Stimulated activated CD4-positive, alpha-beta T cell treated with anti-CD3 and anti-CD28 coated beads, Interleukin-1b, Interleukin-23, amount 100 ng/mL, for 48 hours (primary cell): Measurements from ENCODE around the gene TFEB.

ENCODE experiments used
- DNase-seq: peaks from one replicate; pipeline ENCODE4 v3.0.0-alpha.2; 2020

Gene TFEB

DNA sequence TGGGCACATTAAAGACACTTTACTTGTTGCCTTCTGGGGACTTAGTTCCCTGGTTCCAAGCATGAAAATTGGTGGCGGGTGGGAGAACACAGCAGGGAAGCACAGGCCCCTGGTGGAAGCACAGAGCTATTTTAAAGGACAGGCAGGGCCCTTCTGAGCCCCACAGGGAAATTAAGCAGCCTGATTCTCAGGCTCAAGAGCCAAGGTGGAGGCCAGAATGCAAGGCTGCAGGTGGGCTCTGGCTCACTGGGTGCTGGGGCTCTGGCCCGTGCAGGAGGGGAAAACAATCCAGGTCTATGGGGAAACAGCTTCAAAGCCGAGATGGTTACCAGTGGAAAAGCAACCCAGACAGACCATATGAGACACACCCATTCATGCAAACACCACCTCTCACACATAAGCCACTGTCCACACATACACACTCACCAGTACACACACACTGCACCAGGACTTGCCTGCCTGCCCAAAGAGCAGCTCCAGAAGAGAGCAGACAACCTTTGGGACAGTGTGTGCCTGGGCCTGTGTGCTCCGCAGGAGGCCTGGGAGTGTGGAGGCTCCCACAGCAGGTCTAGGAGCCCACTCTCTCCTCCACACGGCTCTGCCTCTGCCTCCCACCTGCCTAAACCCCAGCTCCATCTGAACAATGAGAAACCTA, 30.6 kb downstream of the TFEB start:
- DNase-seq: no peak

DNA sequence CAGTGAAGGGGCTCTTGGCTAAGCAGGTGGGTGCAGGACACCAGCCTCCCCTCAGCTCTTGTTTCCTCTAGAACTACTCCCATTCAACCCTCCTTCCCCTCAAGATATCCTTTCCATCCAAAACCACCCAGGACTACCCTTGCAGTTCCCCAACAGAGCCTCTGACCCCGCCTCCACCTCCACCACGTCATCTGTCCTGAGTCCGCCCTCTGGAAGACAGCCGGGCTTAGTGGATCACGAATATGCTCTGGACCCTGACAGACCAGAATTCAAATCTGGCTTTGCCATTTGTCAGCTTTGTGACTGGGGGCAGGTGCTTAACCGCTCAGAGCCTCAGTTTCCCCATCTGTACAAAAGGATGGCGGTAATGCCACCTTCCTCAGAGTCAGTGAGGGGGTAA, 31.4 kb downstream of the TFEB start:
- no peak for DNase-seq

DNA sequence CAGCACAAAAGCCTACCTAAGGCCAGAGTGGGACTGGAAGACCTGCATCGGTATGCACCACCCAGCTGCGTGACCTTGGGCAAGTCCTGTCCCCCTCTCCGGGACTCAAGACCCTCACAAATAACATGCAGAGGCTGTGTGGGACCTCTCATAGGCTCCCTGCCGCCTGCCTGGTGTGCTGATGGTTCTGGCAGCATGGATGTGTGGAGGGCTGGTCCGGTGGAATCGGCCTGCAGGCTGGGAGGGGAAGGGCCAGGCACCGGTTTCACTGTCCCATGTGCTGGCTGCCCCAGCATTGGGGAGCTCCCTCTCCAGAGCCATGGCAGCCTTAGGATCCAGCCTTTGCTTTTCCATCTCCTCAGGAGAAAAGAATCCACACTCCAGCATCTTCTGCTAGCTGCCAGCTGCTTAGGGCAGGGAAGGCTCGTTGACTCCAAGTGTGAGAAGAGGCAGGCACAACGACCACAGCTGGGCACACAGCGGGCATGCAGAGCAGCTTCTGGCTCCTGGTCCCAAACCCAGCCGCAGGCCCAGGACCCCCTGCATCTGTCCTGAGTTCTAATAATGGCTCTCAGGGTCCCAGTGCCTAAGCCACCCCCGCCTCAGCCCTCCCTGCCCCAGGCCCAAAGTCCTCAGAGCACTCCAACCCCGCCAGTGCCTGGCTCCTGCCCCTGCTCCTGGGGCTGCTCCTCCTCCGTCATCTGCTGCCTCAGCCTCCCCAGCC, 32.5 kb downstream of the TFEB start:
- DNase-seq: no peak

DNA sequence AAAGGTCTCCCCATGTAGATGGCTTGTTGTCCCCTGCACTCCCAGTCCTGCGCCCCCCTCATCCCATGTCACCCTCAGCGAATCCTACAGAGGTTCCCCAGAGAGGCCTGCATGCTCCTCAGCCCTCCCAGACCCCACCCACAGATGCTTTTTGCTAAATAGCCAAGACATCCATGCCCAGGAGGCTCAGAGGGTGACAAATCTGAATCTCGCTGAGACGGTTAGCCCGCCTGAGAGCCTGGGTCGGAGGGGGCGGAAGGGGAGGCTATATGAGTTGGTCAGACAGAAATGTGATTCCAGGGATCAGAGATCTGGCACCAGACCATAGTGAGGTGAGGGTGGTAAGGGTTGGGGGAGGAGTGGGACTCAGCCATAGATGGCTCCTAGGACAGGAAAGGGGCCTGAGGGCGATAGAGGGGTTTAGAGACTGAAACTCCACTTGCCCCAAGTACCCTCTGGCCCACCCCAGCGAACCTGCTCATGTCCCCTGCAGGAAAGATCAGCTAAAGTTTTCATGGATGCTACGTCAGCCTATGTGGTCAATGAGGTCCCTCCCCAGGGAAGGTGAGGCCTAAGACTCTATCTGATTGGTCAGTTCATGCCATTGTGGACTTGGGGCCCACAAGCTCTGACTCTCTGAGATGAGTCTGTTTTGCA, 33.2 kb downstream of the TFEB start:
- no peak for DNase-seq

DNA sequence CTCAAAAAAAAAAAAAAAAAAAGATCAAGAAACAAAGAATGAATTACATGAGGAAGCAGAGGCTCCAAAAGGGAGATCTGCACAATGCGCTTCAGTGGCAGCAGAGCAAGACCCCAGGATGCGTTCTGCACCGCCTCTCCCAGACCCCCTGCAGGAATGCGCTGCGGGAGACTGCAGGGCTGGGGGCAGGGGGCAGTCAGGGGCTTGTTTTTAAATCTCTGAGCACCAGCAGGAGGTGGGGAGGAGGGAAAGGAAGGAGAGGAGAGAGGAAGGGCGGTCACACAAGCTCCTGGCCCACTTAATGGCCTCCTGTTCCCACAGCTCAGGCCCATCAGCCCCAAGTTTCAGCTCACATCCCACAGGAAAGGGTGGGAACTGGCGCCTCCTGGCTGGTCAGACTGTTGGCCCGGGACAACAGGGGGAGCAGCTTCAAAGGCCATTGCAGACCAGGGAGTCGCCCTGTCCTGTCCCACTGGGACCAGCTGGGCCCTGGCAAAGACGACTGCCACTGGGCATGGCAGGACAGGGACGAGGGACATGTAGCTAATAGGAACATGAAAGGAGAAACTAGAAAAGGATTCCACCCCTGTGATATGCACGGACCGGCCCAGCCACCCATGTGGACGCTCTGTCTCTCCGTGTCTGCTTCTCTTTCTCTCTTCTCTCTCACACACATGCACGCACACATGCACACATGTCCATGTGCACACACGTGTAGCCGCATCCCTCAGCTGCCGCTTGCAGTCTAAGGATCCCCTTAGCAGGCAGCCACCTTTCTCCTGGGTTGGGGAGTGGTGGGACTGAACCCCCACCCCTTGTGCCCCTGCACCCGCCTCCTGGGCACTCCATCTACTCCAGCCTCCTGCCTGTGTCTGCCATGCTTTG, 34.7 kb downstream of the TFEB start:
- no peak for DNase-seq

DNA sequence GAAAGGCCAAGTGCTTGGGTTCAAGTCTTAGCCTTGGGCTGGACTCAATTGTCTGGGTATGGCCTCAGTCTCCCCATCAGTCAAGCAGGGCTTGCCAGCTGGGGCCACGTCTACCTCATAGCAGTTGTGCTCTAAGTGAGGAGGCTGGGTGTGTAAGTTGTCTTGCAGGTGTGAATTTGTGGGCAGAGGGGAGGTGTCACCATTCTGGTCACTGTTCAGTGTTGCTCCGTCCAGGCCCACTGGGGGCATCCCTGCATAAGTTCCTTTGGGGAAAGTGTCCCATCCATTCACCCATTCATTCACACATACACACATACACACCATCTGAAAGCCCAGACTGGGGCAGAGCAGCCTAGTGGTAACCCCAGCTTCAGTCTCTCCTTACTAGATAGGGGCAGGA, 36.3 kb downstream of the TFEB start:
- DNase-seq: no peak

DNA sequence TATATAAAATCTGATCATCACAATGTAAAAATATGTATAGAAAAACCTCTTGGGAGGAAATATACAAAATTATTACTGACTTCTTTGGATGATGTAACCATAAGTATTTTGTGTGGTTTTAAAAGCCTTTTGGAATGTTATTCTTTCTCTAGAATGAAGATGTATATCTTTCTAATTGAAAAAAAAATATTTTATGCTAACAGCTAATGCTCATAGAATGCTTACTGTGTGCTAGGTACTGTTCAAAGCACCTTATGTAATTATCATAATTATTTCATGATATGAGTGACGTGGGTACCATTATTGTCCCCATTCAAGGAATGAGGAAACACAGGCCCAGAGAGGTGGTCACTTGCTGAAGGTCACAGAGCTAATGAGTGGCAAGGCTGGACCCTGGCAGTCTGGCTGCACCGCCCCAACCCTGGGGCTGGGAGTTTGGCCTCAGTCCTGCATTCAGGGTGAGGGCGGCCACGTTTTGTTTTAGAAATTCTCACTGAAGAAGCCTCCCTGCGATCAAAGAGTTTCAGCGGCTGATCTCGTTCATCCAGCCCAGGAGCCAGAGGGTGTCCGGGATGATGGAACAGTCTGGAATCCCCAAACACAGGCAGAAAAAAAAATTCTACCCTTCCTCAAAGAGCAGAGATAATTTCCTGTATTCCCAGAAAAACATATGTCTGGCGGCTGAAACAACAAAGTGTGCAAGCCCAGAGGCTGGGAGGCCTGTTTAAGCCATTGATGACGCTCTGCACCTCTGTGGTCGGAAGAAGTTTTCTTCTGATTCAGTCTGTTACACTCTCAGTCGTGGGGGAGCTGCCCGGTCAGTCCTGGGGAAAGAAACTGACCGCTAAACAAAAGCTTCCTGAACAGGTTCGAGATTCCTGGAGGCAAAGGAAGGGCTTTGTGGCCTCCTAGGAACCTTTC, 37.3 kb downstream of the TFEB start:
- DNase-seq: no peak

DNA sequence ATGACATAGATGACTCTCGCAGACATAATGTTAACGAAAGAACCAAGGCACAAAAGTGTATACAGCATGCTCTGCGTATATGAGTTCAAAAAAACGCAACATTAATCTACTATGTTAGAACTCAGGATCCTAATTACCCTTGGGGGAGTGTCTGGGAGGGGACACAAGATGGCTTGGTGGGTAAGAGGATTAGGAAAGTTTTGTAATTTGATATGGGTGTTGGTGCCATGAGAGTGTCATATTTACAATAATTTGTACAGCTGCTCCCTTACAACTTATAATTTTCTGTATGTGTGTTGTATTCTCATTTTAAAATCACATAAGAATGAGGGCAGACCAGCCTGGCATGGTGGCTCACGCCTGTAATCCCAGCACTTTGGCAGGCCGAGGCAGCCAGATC, 38.6 kb downstream of the TFEB start:
- no peak for DNase-seq

DNA sequence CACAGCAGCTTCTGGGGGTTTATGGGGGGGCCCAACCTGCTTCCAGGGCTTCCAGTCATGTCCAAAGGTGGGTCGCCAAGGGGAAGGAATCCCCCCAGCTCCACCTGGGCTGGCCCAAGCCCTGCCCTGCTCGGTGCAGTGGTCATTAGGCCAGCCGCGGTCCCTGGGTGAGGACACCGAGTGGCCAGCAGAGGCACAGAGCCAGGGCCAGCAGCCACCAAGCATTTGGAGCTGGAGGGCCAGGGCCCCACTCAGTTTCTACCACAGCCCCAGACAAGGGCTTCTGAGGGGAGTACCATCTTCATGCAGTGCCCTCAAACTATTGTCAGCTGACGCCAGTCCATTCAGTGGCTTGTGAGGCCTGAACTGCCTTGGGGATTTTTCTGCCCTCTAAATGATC, 39.6 kb downstream of the TFEB start:
- DNase-seq: no peak

DNA sequence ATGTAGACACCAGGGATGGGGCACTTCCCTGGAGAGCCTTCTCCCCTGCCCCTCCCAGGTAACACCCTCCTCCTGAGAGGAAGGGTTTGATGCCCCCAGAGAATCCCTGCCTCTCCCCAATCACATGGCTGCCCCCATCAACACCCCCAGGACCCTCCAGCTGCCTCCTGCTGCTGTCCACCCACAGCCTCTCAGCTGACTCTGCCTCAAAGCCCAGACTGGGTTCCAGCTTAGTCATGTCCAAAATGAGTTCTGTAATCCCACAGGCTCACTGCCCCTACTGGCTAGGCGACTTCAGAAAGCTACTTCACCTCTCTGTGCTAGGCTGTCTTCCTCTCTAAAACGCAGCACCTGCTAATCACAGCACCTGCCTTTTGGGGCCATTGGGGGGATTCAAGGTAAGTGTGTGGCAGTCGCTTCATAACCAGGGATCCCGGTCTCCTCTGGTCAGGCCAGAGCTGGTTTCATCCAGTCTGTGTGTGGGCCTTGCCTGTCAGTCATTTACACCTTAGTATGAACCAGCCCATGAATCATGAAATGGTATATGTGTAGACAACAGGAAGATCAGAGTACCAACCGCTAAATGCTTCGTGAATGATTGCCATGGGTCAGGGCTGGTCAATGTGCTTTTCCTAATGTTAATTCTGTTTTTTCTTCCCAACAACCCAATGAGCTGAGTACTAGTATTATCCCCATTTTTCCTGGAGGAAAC, 40.4 kb downstream of the TFEB start:
- no peak for DNase-seq

DNA sequence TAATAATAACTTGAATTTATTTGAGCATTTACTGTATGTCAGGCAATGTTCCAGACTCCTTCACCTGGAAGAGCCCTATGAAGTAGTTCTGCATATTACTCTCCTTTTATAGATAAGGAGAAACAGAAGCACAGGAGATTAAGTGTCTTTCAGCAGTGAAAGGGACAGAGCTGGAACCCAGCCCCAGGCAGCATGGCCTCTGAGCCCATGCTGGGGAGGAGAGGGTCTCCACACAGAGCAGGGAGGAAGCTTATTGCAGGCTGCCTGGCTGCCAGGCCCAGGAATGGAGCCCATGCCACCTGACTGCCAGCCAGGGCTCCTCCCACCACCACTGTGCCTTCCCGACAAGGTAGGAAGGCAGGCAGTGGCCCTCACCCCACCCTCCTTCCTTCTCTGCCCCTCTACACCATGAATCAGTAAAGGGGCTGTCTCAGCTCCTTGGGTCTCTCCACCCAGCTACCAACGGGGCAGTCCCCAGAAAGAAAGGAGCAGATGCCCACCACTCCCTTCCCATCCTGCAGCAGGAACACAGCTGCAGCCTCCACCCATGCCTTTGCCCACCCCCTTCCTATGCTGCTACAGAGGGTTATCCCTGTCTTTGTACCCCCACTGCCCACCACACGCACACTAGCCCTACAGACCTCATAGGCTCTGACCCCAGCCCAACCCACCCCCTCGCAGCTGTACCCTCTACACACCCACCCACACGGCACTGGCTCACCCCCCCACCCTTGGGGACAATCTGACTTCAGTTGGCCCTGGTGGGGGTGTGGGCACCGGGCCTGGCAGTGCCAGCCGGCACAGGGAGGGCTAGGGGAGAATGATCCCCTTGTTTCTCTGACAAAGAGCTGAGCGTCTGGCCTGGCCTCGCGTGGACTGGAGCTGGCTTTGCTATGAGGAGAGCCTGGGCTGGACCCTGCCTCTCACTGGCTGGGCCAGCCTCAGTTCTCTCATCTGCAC, 41.8 kb downstream of the TFEB start:
- DNase-seq: no peak

DNA sequence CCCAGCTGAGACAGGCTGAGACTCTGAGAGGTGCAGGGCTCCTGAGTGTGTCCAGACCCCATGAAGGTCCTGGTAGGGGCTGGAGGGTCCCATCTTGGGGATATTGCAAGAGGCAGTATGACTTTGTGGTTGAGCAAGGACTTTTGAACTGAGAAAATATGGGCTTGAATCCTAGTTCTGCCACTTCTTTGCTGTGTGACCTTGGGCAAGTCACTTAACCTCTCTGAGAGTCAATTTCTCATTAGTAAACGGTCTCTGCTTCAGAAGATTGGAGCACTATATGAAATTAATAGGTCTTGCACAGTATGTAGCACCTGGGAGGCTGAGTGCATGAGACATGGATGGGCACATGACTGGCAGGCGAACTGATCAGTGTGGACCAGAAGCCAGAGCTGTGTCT, 42.7 kb downstream of the TFEB start:
- DNase-seq: no peak

DNA sequence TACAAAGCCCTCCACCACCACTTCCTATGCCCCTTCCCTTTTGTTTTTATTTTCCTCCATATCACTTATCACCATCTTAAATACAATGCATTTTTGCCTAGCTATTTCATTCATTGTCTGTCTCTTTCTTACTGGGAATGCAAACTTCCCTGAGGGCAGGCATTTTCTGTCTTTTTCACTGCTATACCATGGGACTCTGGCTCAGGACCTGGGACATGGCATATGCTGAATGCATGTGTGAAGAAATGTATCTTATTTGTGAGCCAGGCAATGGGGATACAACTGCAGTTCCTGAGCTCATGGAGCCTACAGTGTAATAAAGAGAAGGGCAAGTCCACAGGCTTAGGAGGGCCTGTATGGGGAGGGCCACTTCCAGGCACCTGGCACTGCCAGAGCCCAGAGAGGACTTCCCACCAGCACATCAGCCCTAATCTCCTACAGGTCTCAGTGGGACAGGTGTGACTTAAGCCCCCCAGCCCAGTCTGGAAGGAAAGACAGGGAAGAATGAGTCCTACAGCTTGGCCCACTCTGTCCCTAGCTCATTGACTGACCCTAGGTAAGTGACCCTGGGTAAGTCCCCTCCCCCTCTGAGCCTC, 43.2 kb downstream of the TFEB start:
- DNase-seq: no peak

DNA sequence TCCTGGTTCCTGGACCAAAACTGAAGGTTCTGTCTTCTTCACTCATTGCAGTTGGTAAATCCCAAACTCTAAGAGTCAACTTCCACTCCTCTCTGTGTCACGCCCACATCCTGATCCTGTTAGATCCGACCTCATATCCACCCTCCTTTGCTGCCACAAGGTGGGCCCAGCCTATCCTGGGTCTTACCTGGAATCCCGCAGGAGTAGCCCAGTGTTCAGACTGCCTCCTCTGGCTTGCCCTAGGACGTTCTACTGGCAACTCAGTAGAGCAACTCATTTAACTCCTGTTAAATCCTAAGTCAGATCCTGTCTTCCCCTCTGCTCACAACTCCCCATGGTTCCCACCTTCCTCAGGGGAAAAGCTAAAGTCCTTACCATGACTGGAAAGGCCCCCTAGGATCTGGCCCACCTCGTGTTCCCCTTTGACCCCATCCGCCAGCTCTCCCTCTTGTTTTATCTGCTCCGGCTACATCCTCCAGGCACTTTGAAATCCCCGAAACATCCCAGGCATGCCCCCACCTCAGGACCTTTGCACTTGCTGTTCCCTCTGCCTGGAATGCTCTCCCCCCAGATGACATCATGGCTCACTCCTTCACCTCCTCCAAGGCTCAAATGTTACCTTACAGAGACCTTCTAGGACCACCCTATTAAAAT, 43.9 kb downstream of the TFEB start:
- no peak for DNase-seq

DNA sequence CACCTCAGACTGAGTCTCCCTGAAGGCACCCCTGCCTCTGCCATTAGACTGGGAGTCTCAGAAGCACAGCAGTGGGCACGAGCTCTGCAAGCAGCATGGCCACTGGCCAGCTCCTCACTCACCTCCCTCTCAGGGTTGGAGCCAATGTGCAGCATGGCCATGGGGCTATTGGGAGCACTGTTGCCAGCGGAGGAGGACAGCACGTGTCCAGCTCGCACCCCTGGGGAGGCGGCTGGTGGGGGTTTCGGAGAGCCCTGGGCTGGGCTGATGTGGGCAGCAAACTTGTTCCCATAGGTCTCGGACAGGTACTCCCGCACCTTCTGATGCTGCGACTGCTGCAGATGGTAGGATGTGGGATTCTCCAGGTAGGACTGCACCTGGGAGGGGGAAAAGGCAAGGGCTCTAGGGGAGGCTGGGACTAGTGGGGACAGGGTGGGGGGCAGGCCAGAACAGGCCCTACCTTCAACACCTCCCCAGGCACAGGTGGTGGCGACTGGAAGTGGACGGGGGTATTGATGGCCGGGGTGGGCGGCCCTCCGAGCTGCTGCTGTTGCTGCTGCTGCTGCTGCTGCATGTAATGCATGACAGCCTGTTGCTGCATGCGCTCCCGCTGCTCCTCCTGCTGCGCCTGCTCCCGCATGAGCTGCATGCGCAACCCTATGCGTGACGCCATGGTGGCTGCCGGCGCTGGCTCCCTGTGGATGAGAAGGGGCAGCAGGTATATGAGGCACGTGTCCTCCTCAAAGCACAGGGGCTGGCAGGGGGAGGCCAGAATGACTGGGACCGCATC, 44.7 kb downstream of the TFEB start:
- DNase-seq: no peak

DNA sequence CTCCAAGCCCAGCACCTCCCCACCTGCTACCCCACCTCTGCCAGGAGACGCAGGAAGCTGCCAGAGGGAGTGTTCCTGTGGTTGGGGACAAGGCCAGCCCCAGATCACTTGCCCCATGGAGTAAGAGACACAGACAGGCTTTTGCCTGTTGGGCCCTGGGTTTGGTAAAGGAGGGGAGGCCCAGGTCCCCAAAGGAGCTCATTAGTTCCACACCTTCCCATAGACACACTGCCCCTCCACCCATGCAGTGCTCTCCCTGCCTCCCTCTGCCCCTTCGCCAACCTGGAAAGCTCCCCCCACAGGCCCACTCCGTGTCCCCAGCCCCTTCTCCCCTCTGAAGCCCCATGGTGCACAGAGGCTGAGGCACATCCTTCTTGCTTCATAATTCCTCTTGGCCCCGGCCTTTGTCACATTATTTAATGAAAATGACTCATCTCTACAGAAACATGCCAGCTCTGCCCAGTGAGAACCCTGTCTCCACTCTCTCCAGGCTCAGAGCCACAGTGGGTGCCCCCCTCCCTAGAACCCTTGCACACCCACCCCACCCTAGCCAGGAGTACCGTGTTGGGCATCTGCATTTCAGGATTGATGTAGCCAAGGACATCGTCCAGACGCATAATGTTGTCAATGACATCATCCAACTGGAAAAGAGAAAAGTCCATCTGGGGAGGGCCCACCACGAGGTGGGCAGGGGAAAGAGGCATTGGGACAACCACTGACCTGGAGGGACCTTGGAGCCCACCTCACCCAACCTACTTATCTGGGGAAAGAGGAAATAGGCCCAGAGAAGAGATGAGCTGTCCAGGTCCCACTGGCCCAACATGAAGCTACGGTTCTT, 46.0 kb downstream of the TFEB start:
- DNase-seq: no peak

DNA sequence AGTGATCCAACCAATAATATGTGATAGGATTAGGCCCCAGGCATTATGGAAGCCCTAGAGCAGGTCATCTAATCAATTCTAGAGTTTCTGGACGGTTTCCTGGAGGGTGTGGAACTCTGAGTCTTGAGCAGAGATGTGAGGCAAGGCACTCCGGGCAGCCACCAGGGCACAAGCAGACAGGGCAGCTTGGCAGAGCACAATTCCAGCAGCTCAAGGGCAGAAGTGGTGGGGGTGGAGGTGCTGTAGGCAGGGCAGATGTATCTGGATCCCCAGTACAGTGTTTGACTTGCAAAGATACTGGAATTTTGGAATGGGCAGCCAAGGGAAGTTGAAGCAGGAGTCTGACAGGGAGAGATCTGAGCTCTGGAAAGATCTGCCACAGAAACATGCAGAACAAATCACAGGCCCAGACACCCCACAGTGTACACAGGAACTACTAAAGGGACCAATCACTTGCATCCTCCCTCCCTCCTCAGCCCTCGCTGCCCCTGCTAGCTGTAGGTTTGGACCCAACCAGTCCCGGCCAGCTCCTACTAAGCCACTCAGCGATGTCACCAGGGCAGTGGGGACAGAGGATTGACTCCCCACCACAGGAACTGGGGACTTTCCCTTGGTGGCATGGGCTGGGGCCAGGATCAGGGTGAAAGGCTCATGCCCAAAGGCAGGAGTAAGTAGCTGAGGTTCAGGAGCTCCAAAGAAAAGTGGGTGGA, 47.0 kb downstream of the TFEB start:
- DNase-seq: no peak
